Glutamatergic neuron (in vitro differentiated cells): ENCODE results near the gene ECM2. TPM values are rescaled to one million over a fixed set of nuclear protein-coding genes. Genes with fewer than 3 reads are reported as not detected.

Experiments used
- DNase-seq: peaks from one replicate; pipeline ENCODE4 v3.0.0; 2022
- H3K27ac Mint-ChIP-seq: one replicate; pipeline ENCODE4 v1.8.0; 2020; ENCODE audit warnings: mild to moderate bottlenecking, mixed read lengths, inconsistent platforms; ENCODE audit not compliant: unreplicated experiment
- H3K27me3 Mint-ChIP-seq: one replicate; pipeline ENCODE4 v1.8.0; 2020; ENCODE audit warnings: mild to moderate bottlenecking, moderate library complexity, mixed read lengths, inconsistent platforms; ENCODE audit not compliant: unreplicated experiment
- H3K36me3 Mint-ChIP-seq: one replicate; pipeline ENCODE4 v1.8.0; 2020; ENCODE audit warnings: mild to moderate bottlenecking, mixed read lengths, inconsistent platforms; ENCODE audit not compliant: unreplicated experiment
- H3K4me1 Mint-ChIP-seq: one replicate; pipeline ENCODE4 v1.8.0; 2020; ENCODE audit warnings: mild to moderate bottlenecking, low read depth, mixed read lengths, inconsistent platforms; ENCODE audit not compliant: unreplicated experiment
- H3K4me3 Mint-ChIP-seq: one replicate; pipeline ENCODE4 v1.8.0; 2020; ENCODE audit warnings: mild to moderate bottlenecking, mixed read lengths, inconsistent platforms; ENCODE audit not compliant: unreplicated experiment
- H3K9me3 Mint-ChIP-seq: one replicate; pipeline ENCODE4 v1.8.0; 2020; ENCODE audit warnings: mild to moderate bottlenecking, moderate library complexity, mixed read lengths, inconsistent platforms; ENCODE audit not compliant: unreplicated experiment
- CTCF ChIP-seq: fragments of 200-600 bp; sonication (generic); IDR thresholded peaks from one replicate; pipeline ENCODE4 v1.5.0; 2021; ENCODE audit not compliant: partially characterized antibody, unreplicated experiment
- total RNA-seq: library from RNA; stranded (reverse); fragmentation: NEBNext Ultra II Directional; extraction: Animal tissue kit (Norgen Biotek cat#: 25700); gene quantifications from one replicate; pipeline ENCODE4 v1.2.1, GENCODE V29; 2021; ENCODE audit not compliant: unreplicated experiment

Gene ECM2
- total RNA-seq, 1 donor from 2014 or later: 0.20 TPM

GRCh38 chr9:92563116-92564100 lies 27.6 kb upstream of the ECM2 start:
- H3K36me3 Mint-ChIP-seq: peaks cover 7% of the 10 kb centered on the region

GRCh38 chr9:92562461-92562967 lies 26.7 kb upstream of the ECM2 start:
- H3K27me3 Mint-ChIP-seq: no peaks in the 10 kb centered on the region
- no peaks in the 10 kb centered on the region for H3K4me1 Mint-ChIP-seq
- H3K9me3 Mint-ChIP-seq: no peaks in the 10 kb centered on the region
- no peak for DNase-seq
- no peak overlapping the region for H3K27ac Mint-ChIP-seq
- H3K36me3 Mint-ChIP-seq: peaks cover 7% of the 10 kb centered on the region
- no peak overlapping the region for H3K4me3 Mint-ChIP-seq
- TF ChIP-seq CTCF: no peak

More at GRCh38 chr9:92563116-92564100, 27.6 kb upstream of the ECM2 start:
- Mint-ChIP-seq H3K4me1 (no peaks in the 10 kb centered on the region), H3K4me3 (no peak overlapping the region), H3K27ac (no peak overlapping the region), H3K27me3 (no peaks in the 10 kb centered on the region), H3K9me3 (no peaks in the 10 kb centered on the region)
- no peak for TF ChIP-seq CTCF
- DNase-seq: no peak

GRCh38 chr9:92561374-92562330 lies 25.9 kb upstream of the ECM2 start:
- TF ChIP-seq CTCF: no peak
- Mint-ChIP-seq H3K36me3 (peaks cover 5% of the 10 kb centered on the region), H3K27me3 (no peaks in the 10 kb centered on the region), H3K9me3 (no peaks in the 10 kb centered on the region), H3K27ac (no peak overlapping the region), H3K4me3 (no peak overlapping the region), H3K4me1 (no peaks in the 10 kb centered on the region)
- DNase-seq: no peak

- no peaks in the 10 kb centered on the region for H3K4me1 Mint-ChIP-seq
- TF ChIP-seq CTCF: no peak
- no peak for DNase-seq
- no peaks in the 10 kb centered on the region for H3K9me3 Mint-ChIP-seq
- no peaks in the 10 kb centered on the region for H3K27me3 Mint-ChIP-seq
- no peaks in the 10 kb centered on the region for H3K36me3 Mint-ChIP-seq
- no peak overlapping the region for H3K27ac Mint-ChIP-seq
- no peak overlapping the region for H3K4me3 Mint-ChIP-seq
Observed at GRCh38 chr9:92558612-92559374, 23.0 kb upstream of the ECM2 start.
